Cerebellar nuclear complex (tissue), 1 donor: Measurements from ENCODE around the gene HOGA1.
"Not testable (repeated sequence)": the region's sequence is repeated elsewhere in the genome, so short reads cannot be mapped to it uniquely, and the experiment has no call there.

Source experiments
- DNase-seq, 2 experiments: peaks; one replicate each; lab custom pipeline; 2025; lab: John Stamatoyannopoulos, UW

HOGA1 gene

DNA sequence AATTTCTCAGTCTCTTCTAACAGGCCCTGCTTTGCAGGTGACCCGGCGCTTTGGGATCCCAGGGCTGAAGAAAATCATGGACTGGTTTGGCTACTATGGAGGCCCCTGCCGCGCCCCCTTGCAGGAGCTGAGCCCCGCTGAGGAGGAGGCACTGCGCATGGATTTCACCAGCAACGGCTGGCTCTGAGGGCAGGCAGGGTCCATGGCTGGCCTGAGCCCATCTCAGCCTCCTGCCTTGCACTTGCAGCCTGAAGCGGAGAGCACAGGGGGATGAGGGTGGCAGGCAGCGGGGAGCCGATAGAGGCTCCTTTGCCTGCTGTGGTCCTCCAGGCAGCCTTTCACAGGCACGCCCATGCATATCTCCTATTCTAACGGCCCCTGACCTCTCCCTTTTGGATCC, 27.3 kb downstream of the HOGA1 start:
- no peak for DNase-seq

DNA sequence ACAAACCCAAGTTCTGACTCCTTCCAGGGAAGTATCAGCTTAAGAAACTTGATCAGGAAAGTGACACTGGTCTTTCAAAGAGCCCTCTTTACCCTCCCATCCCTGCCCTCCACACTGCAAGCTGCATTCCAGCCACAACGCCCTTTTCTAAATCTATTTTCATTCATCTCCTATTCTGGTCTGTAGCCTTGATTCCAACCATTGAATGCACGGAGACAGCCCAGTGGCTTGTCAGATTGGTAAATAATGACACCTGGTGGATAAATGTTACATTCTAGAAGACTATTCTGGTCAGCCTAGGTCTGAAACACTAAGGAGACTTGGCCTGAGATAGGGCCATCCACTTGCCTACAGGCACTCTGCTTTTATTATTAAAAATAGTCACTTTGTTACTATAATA, 28.2 kb downstream of the HOGA1 start:
- peak; percentile 13 to 53 for DNase-seq

DNA sequence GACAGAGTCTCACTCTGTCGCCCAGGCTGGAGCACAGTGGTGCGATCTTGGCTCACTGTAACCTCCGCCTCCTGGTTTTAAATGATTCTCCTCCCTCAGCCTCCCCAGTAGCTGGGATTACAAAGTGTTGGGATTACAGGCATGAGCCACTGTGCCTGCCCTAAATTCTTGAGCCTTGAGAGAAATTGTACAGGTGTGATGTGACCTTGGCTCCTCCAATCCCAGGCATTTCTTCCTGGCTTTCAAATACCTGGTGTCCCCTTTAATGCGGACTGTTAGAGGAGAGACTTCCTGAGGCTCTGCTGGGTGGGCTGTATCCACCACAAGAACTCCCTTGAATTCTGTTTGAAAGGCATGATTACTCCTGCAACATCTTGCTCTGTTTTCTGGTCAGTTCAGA, 34.1 kb downstream of the HOGA1 start:
- no peak for DNase-seq

DNA sequence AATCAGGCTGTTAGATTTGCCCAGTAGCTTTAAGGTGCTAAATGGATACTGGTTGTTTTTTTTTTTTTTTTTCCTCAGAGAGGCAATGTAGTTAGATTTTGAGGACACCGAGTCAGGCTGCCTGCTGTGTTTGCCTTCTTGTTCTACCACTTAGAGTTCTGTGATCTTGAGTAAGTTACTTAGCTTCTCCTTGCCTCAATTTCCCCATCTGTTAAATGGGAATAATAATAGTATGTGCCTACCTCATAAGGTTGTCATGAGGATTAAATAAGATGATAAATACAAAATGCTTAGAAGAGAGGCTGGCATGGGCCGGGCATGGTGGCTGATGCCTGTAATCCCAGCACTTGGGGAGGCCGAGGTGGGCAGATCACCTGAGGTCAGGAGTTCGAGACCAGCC, 34.5 kb downstream of the HOGA1 start:
- DNase-seq, result no peak

DNA sequence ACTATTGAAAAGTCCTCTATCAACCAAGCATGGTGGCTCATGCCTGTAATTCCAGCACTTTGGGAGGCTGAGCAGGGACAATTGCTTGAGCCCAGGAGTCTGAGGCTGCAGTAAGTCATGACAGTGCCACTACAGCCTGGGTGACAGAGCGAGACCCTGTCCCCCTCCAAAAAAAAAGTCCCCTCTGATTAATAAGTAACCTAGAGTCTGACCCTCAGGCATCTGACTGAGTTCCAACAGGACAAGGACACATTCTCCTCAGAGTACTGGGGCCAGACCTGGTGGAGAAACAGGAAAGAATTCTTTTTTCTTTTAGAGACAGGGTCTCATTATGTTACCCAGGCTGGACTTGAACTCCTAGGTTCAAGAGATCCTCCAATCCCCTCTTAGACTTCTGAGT, 39.1 kb downstream of the HOGA1 start:
- DNase-seq, result no peak

DNA sequence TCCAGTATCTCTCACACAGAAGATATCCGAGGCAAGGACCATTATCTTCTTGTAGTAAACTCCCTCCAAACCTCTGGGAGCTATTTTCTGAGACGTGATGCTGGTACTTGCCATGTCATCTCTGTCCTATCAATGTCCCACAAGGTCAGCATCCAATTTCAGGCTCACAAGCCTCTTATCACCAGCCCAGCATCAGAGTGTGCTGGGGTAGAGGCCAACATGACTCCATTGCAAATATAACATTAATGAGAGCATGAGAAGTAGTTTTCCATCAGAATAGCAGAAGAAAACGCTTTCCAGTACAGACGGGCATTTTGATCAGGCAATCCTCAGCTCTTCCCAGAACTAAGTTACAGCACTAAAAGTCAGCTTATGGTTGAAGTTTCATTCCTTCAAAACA, 43.5 kb downstream of the HOGA1 start:
- DNase-seq, result no peak

DNA sequence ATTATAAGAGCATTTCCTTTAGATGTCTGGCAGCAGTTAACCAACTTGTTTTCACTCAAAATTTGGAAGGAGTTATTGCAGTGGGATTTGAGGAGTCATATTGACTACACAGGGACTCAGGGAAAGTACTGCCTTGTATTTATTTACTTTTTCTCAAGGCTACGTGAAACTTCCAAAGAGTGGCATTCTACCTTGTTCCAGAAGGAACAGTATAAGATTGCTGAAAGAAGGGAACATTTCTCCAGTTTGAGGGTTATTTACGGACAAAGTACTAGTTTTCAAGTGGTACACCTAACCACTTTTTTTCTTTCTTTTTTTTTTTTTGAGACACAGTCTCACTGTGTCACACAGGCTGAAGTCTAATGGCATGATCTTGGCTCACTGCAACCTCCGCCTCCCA, 44.0 kb downstream of the HOGA1 start:
- no peak for DNase-seq

DNA sequence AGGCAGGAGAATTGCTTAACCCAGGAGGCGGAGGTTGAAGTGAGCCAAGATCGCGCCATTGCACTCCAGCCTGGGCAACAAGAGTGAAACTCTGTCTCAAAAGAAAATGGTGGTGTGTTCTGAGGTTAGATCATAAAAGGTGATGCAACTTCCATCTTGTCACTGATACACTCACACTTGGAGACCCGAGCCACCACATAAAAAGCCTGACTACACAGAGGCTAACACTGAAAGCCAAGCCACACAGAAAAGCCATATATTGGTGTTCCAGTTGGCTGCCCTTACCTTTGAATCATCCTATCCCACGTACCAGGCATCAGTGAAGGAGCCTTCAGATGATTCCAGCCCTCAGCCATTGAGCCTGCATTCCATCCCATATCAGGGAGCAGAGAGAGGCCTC, 45.1 kb downstream of the HOGA1 start:
- no peak for DNase-seq

DNA sequence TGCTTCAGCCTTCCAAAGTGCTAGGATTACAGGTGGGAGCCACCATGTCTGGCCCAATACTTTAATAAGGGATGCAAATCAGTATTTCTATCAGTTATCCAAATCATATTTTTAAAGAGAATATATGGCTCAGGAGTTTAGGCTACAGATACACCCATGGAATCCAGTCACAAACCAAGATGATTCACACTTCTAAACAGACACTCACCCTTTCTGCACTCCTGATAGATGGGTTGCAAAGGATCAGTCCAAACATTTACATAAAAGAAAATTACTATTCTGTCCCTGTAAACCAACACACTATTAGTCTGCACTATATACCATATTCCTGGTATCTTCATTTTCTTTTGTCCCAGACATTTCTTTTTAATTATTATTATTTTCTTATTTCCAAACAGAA, 46.9 kb downstream of the HOGA1 start:
- DNase-seq, result no peak

DNA sequence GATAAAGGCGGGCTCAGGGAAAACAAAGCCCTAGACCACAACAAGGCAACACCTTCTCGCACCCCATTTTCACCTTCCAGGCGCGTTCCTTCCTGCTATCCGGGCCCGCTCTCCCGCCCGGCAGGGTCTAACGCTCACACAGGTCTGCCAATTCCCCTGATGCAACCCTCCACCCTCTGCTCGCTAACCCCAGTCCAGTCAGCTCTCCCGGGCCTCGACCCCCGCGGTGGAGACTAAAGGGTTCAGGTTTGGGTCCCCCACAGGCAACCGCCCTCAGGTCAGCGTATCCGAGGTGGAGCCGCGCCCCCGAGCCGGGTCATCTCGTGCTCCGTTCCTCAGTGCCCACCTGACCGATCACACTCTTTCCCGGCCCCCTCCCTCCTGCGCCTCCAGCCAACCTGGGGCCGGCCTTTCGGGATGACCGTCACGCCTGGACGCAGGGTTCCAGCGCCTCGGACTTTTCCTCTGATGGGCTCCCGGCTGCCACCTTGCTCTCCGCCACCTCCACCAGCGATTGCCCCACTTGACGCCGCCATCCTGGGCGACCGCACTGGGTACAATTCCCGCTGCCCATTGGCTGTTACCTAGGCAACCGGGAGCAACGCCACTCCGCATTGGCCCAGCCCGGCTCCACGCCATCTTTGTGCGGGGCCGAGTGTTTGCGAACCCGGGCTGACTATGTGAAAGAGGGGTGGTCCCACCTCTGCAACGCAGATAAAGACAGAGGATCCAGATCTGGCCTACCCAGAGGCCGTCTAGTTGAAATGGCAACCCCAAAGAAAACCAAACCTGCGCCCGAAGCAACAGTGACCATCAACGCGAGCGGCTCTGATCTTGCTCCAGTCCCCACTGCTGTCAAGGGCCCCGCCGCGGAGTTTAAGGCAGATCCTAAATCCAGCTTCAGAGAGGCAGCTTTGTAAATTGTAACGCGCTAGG, 49.0 kb downstream of the HOGA1 start, which contains the start of gene MORN4:
MORN4 (minus strand) TSS at position 552 of the 936 bp plus-strand sequence. CDS start 13,847 bp downstream, outside the sequence.
- peak; percentile 77 to 82 for DNase-seq

DNA sequence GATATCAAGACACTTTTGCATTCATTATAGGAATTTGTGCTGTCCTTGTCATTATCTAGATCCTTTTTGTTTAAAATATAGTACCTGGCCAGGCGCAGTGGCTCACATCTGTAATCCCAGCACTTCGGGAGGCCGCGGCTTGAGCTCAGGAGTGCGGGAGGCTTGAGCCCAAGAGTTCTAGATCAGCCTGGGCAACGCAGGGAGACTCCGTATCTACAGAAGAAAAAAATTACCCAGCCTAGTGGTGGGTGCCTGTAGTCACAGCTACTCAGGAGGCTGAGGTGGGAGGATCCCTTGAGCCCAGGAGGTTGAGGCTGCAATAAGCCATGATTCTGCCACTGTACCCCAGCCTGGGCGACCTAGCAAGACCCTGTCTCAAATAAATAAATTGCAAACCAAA, 49.7 kb downstream of the HOGA1 start:
- no peak for DNase-seq

DNA sequence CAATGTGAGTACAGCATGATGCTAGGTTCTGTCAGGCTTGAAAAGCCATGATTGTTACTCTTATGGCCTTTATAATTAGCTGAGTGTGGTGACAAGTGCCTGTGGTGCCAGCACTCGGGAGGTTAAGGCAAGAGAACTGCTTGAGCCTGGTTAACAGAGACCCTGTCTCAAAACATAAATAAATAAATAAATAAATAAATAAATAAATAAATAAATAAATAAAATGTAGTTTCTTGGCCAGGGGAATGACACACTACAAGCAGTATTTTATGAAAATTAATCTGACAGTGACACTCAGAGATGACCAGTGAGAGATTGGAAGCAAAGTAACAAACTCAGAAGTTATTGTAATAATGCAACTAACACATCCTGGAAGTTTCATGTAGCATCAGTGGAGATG, 51.4 kb downstream of the HOGA1 start:
- no peak for DNase-seq

DNA sequence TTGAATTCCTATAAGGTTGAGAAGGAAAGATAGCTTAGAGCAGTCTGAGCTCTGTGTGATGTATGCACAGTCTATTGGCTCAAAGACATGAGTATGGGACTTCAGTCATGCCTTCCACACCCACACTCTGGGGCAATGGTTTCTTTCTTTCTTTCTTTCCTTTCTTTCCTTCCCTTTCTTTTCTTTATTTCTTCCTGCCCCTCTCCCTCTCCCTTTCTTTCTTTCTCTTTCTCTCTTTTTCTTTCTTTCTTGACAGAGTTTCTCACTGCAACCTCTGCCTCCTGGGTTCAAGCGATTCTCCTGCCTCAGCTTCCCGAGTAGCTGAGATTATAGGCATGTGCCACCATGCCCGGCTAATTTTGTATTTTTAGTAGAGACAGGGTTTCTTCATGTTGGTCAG, 54.9 kb downstream of the HOGA1 start:
- not testable (repeated sequence) for DNase-seq

DNA sequence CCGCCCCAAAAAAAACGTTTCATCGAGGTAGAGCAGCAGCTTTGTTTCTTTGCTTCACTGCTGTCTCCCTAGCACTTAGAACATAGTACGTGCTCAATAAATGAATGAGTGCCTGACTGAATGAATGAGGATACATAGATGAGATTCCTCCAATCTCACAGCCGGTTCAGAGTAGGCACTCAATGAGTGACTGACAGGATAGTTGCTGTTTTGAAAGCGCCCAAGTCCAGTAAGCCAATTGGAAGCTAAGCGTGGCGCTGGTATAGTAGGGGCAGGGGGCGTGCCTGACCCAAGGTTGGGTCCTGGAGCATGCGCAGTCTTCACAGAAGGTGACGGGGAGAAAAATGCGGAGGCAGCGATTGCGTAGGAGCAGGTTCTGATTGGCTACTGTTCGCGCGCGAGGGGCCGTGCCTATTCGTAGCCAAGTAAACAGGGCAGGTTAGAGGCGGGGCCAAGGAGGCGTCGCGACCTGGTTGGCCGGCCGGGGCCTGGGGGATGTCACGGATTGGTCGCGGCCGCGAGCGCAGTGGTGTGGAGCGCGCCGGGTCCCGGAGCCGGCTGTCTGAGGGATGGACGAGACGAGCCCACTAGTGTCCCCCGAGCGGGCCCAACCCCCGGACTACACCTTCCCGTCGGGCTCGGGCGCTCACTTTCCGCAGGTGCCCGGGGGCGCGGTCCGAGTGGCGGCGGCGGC, 56.1 kb downstream of the HOGA1 start, which contains the start of gene PI4K2A:
PI4K2A (plus strand) TSS at position 498 of the 694 bp plus-strand sequence; CDS start at position 570, 72 bp downstream.
- peak; percentile 94 for DNase-seq

DNA sequence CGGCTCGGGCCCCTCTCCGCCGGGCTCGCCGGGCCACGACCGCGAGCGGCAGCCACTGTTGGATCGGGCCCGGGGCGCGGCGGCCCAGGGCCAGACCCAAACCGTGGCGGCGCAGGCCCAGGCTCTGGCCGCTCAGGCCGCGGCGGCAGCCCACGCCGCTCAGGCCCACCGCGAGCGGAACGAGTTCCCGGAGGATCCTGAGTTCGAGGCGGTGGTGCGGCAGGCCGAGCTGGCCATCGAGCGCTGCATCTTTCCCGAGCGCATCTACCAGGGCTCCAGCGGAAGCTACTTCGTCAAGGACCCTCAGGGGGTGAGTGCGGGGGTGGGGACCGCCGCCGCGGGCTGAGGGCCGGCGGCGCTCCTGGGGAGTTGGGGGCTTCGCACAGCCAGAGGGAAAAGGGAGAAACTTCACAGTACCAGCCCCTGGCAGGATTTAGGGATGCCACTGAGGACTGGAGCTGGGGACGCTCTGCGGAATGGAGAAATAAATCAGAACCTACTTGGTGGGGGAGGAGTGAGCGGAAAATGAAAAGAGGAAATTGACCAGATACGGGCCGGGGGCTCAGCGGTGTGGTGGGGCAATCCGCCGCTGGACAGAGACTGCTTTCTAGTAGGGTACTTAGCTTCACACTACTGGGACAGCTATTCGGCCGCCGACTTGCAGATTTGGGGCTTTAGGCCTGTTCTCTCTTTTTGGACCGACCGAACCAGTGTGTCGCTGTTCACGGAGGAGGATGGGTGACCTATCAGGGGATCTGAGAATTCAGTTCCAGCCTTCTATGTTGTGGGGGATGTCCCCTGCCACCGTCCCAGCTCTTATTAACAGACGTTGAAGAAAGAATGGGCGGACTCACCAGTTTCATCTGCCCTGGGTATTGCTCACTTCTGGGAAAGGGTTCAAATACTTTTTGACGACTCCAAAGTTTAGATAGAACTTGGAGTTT, 57.0 kb downstream of the HOGA1 start:
- no peak for DNase-seq

DNA sequence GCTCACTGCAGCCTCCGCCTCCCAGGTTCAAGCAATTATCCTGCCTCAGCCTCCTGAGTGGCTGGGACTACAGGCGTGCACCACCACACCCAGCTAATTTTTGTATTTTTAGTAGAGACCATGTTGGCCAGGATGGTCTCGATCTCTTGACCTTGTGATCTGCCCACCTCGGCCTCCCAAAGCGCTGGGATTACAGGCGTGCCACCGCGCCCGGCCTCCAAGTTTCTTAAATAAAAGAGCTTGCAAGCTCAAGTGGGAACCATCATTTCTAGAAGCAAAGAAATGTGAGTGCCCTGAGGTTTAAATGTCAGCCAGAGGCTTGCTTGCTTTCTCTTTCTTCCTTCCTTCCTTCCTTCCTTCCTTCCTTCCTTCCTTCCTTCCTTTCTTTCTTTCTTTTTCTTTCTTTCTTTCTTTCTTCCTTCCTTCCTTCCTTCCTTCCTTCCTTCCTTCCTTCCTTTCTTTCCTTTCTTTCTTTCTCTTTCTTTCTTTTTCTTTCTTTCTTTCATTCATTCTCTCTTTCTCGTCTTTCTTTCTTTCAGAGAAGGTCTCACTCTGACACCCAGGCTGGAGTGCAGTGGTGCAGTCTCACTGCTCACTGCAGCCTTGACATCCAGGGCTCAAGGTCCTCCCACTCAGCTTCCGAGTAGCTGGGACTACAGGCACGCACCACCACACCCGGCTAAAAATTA, 58.4 kb downstream of the HOGA1 start:
- DNase-seq, result not testable (repeated sequence)

DNA sequence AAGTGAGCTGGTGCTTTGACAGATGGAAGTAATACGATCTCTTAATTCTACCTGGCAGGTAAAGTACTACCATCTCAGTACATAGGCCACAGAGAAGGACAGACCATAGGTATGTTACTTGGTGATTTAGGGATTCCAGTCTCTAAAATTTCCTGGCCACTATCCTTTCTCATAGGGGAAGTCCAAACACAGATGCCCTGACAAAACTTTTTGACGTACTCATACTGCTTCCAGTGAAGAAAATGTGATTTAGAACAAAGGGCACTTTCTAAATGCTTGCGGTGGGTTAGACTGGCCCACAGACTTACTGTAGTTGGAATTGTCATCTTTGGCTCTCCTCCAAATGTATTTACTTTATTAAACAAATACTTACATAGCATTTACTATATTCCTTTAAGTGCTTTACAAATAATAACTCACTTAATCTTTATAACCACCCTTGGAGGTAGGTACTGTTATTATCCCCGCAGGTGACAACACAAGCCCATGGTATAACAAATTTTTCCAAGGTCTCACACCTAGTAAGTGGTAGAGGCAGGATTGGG, 59.3 kb downstream of the HOGA1 start:
- DNase-seq, result no peak

DNA sequence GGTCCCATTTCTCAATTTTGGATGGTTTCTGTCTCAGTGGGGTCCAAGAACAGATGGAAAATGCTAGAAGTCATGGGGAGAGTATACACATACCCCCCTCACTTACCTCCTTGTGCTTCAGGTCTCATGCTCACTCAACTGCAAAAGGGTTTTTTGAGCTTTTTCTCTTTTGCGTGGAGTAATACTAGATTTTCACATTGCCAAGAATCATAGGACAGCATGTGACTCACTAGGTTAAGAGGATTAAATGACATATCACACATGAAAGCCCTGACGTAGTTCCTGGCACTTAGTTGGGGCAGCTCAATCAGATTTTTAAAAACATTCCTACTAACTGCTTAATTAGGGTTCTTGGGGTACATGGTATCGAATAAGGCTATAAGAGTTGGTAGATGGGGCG, 60.7 kb downstream of the HOGA1 start:
- DNase-seq, result no peak

DNA sequence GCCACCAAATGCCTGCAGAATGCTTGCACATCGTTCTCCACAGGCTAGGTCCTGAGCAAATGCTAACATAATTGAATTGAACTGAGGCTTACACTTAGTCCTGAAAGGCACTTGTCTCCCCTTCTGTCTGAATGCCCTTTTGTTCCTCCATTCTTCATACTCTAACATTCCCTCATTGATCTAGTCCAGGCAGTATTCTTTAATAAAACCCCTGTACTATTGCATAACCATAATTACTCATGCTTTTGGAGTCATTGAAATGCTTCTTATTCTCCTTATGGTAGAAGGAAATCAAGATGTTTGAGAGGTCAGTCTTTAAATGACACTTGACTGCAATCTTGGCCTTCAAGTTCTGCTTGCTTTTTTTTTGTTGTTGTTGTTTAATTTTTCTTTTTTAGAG, 63.4 kb downstream of the HOGA1 start:
- DNase-seq, result no peak

DNA sequence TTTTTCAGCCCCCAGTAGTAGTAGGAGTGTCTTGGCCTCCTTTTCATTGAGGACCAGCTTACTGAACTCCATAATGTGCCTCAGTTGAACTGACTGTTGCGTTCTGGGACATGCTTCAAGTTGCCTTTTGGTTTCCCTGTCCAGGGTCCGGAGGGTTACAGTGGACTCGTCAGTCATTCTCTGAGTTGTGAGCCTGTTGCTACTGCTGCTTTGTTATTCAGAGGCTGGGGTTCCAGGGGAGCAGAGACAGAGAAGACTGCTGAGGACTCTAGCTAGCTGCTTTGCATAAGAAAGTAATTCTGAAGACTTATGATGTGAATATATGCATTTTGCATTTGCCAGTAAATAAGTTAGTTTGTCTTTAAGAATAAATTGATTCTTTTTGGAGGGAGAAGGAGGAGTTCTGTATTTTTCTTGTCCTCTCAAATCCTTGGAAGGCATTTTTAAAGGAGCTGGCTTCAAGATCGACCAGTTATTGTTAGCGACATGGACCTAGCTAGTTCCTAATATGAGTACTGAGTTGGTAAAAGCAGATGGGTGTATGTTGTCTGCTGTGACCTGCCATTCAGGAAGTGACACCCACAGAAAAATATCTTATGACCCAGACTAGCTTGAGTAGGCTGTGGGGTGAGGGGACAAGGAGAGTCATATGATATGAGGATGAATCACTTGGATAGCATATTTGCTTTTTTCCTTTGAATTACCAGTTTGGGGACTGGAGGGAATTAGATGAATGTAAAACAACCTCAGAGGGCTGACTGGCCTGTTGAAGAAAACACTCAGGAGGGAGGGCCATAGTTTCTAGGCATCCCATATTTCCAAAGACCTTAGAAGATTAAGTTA, 64.6 kb downstream of the HOGA1 start:
- no peak for DNase-seq
